Stomach (tissue), 9 donors: ENCODE data around the gene INPP4B. TPM values are rescaled to one million over a fixed set of nuclear protein-coding genes. Genes with fewer than 3 reads are reported as not detected.
A peak's percentile ranks its signal among the peaks of the same experiment; 100 is the strongest.

Source experiments
- DNase-seq, 2 donors: peaks; one replicate each; pipeline versions ENCODE4 v3.0.0 to v3.0.0-alpha.2; 2013 to 2019
- H3K27ac ChIP-seq, 5 donors: fragments of 200-600 bp in 4 of 5; sonication (generic) in 4 of 5; one replicate each; pipeline ENCODE4 v1.5.1; 2013 to 2019; ENCODE audit warnings: mild to moderate bottlenecking in 1 of 5, moderate library complexity in 1 of 5
- H3K27me3 ChIP-seq, 3 donors: fragments of 200-600 bp; sonication (generic); one replicate each; pipeline ENCODE4 v1.5.1; 2017 to 2019; ENCODE audit warnings: mixed run types in 1 of 3
- H3K36me3 ChIP-seq, 4 donors: fragments of 200-600 bp; sonication (generic); 1 replicate in 3 of 4; 2 replicates in 1 of 4; pipeline ENCODE4 v1.5.1; 2016 to 2019
- H3K4me1 ChIP-seq, 4 donors: fragments of 200-600 bp; sonication (generic); one replicate each; pipeline ENCODE4 v1.5.1; 2016 to 2019
- H3K4me3 ChIP-seq, 4 donors: fragments of 200-600 bp; sonication (generic) in 3 of 4; one replicate each; pipeline ENCODE4 v1.5.1; 2016 to 2019; ENCODE audit warnings: mild to moderate bottlenecking in 1 of 4
- H3K9me3 ChIP-seq, 4 donors: fragments of 200-600 bp; sonication (generic); one replicate each; pipeline ENCODE4 v1.5.1; 2016 to 2019
- EP300 ChIP-seq: sonication (generic); formaldehyde crosslinking; IDR thresholded peaks from one replicate; pipeline ENCODE4 v1.6.1; 2017; ENCODE audit warnings: antibody characterized with exemption
- POLR2A ChIP-seq, 4 donors: fragments of 450-650 bp; IDR thresholded peaks; one replicate each; pipeline ENCODE4 v1.6.1; 2016; ENCODE audit warnings: antibody characterized with exemption in 4 of 4, control low read depth in 2 of 4, mild to moderate bottlenecking in 1 of 4, moderate library complexity in 1 of 4
- POLR2AphosphoS5 ChIP-seq, 3 donors: sonication (generic); formaldehyde crosslinking; IDR thresholded peaks; one replicate each; pipeline ENCODE4 v1.6.1; 2016; ENCODE audit warnings: antibody characterized with exemption in 3 of 3
- WGBS, 5 donors: extraction: QIAGEN DNeasy Blood & Tissue Kit in 3 of 5; methylation state at CpG; one replicate each; pipeline versions ENCODE4 v1.1.5 to v1.1.7; 2013 to 2018; 5-methylcytosine and 5-hydroxymethylcytosine counted together
- intact Hi-C: fragments of 100-400 bp; cut with DNase I; formaldehyde crosslinking; loops from one replicate; pipeline ENCODE4 v1.15.1; 2023; ENCODE audit warnings: low total_unique reads
- polyA plus RNA-seq, 3 donors: library from polyadenylated mRNA; stranded (reverse); fragments of 200-250 nt; gene quantifications; one replicate each; pipeline ENCODE4 v1.2.3, GENCODE V29; 2013
- total RNA-seq, 5 donors: library from RNA; depleted of rRNA; stranded (reverse); fragments of >200 nt; gene quantifications; one replicate each; pipeline versions ENCODE4 v1.1.0 to v1.2.3, GENCODE V29; 2014 to 2016
- TF ChIP-seq, protein P1 (sequence below), 7 experiments: fragments of 450-650 bp in 4 of 7; fragments of 200-600 bp in 3 of 7; sonication (generic) in 3 of 7; IDR thresholded peaks; one replicate each; pipeline ENCODE4 v1.5.1; 2016 to 2019; ENCODE audit warnings: antibody characterized with exemption in 7 of 7, control low read depth in 2 of 7, mild to moderate bottlenecking in 1 of 7
- donor health status: healthy with polysubstance abuse.
- donor health status: Bipolar disorder and iron deficiency.
- donor health status: healthy.

INPP4B gene
- total and polyA plus RNA-seq, 8 donors, result 1.4 to 96.9 (median 11.7) TPM

GRCh38 chr4:142856576-142856975 is 10.5 kb upstream of the INPP4B start:
- no peaks in the 10 kb centered on the region for H3K9me3 ChIP-seq
- H3K27ac ChIP-seq, result no peak overlapping the region
- peaks cover 0 to 3% (median 0%) of the 10 kb centered on the region in 3 donors for H3K27me3 ChIP-seq
- no peaks in the 10 kb centered on the region for H3K4me1 ChIP-seq
- TF ChIP-seq EP300 (no peak), POLR2AphosphoS5 (IDR thresholded peaks at IDR 0.05) (no peak), POLR2A (IDR thresholded peaks at IDR 0.05) (no peak)
- TF ChIP-seq, protein P1, sequence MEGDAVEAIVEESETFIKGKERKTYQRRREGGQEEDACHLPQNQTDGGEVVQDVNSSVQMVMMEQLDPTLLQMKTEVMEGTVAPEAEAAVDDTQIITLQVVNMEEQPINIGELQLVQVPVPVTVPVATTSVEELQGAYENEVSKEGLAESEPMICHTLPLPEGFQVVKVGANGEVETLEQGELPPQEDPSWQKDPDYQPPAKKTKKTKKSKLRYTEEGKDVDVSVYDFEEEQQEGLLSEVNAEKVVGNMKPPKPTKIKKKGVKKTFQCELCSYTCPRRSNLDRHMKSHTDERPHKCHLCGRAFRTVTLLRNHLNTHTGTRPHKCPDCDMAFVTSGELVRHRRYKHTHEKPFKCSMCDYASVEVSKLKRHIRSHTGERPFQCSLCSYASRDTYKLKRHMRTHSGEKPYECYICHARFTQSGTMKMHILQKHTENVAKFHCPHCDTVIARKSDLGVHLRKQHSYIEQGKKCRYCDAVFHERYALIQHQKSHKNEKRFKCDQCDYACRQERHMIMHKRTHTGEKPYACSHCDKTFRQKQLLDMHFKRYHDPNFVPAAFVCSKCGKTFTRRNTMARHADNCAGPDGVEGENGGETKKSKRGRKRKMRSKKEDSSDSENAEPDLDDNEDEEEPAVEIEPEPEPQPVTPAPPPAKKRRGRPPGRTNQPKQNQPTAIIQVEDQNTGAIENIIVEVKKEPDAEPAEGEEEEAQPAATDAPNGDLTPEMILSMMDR (IDR thresholded peaks at IDR 0.05), result no peak
- no peaks in the 10 kb centered on the region for H3K36me3 ChIP-seq
- intact Hi-C loops, result no loop called here
- no peak for DNase-seq
- no peak overlapping the region for H3K4me3 ChIP-seq
- WGBS, 5 donors, result 68 to 86% (median 80%) methylated on average over 2 of the region's 2 CpGs

DNA sequence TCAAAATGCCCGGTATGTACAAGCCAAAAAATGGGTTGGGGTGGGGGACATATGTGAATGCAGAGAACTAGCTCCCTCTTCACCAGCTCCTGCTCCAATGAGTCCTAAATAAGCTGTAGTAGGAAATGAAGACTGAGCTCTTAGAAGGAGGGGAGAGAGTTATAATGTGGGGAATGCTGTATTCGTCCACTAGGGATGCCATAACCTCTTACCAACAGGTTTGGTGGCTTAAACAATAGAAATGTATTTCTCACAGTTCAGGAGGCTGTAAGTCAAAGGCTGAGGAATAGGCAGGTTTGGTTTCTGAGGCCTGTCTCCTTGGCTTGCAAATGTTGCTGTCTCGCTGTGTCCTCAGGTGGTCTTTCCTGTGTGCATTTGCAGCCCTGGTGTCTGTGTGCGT is 4.4 kb upstream of the INPP4B start:
- peaks cover 7 to 23% (median 19%) of the 10 kb centered on the region in 4 donors for H3K4me1 ChIP-seq
- H3K4me3 ChIP-seq, result no peak overlapping the region
- H3K36me3 ChIP-seq, result no peaks in the 10 kb centered on the region
- TF ChIP-seq EP300 (no peak), POLR2AphosphoS5 (IDR thresholded peaks at IDR 0.05) (no peak), POLR2A (IDR thresholded peaks at IDR 0.05) (no peak)
- TF ChIP-seq, protein P1 (IDR thresholded peaks at IDR 0.05), result no peak
- intact Hi-C loops, result no loop called here
- WGBS, 5 donors, result 78 to 83% (median 79%) methylated on average over 4 of the region's 4 CpGs
- DNase-seq, result peak in 1 of 2 donors; percentile 12
- peaks cover under 1 to 27% (median 17%) of the 10 kb centered on the region in 3 donors for H3K27me3 ChIP-seq
- no peaks in the 10 kb centered on the region for H3K9me3 ChIP-seq
- H3K27ac ChIP-seq, result no peak overlapping the region

DNA sequence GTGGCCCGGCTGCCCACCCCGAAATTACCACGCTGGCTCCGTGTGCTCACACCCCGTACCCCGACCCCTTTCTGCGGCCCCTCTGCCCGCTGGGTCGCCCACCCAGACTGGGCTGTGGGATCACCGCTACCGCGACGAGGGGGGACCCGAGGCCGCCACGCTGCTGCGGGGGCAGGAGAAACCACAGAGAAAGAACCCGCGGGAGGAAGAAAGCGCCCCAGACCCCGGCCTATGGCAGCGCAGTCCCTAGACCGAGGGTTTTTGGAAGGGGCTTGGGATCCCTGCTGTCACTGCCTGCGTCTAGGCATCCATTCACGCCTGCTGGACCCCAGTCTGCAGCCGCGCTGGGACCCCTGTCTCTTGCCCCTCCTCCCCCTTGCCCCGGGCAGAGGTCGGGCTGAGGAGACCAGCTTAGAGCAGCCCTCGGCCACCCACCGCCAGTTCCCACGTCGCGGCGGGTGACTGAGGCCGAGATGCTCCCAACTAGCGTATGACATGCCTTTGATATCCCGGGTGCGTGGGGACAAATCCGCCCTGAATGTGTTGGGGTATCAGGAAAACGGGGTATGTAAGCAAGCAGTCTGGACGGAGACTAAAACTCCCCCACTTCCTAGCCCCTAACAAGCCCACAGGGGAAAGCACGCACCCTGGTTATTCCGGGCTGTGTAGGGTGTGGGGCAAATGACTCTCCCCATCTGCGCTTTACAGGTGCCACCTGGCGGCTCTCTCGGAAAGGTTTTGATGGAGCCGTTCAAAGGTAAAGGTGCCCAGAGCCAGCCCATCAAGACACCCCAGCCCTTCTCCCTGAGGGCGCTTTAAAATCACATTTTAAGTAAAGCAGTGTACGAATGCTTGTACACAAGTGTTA is 862 bp upstream of the INPP4B start:
- Histone ChIP-seq H3K4me1 (peaks cover 7 to 36% (median 26%) of the 10 kb centered on the region in 4 donors), H3K4me3 (peak overlapping the region; percentile 64 to 78 (median 68)), H3K27ac (peak overlapping the region in 4 of 5 donors; percentile 61 to 88 (median 74)), H3K9me3 (no peaks in the 10 kb centered on the region), H3K27me3 (peaks cover 4 to 38% (median 23%) of the 10 kb centered on the region in 3 donors), H3K36me3 (no peaks in the 10 kb centered on the region)
- DNase-seq, result peak; percentile 58 to 84
- intact Hi-C loops, result loop anchor here (5.0 kb wide), 1 partner anchor 720 kb away; no protein-coding TSS in a partner anchor
- TF ChIP-seq, protein P1 (IDR thresholded peaks at IDR 0.05), result peak in 4 of 7 experiments; percentile 26 to 46 (median 30)
- TF ChIP-seq POLR2A (IDR thresholded peaks at IDR 0.05), result no peak
- WGBS, 5 donors, result 2 to 10% (median 4%) methylated on average over 28 to 50 of the region's 50 CpGs

- no peak for TF ChIP-seq POLR2AphosphoS5 (IDR thresholded peaks at IDR 0.05)
- no peak for TF ChIP-seq POLR2A (IDR thresholded peaks at IDR 0.05)
- no peak for TF ChIP-seq EP300
- TF ChIP-seq, protein P1 (IDR thresholded peaks at IDR 0.05), result no peak
- DNase-seq, result peak; percentile 27 to 64
- intact Hi-C loops, result loop anchor here (5.0 kb wide), 1 partner anchor 718 kb away; no protein-coding TSS in a partner anchor
- no peaks in the 10 kb centered on the region for H3K9me3 ChIP-seq
- peaks cover 4 to 38% (median 23%) of the 10 kb centered on the region in 3 donors for H3K27me3 ChIP-seq
- 6 to 9% (median 8%) methylated on average over 33 to 43 of the region's 43 CpGs for WGBS, 5 donors
- peak overlapping the region; percentile 64 to 78 (median 68) for H3K4me3 ChIP-seq
- H3K27ac ChIP-seq, result peak overlapping the region in 4 of 5 donors; percentile 61 to 88 (median 74)
- H3K4me1 ChIP-seq, result peaks cover 7 to 36% (median 26%) of the 10 kb centered on the region in 4 donors
- no peaks in the 10 kb centered on the region for H3K36me3 ChIP-seq
These were observed 601 bp downstream of the INPP4B start for GRCh38 chr4:142845293-142846107.
